SK-N-SH (cell line): ENCODE data around the gene C3orf52. TPM values are rescaled to one million over a fixed set of nuclear protein-coding genes. Genes with fewer than 3 reads are reported as not detected.

Experiments used
- CTCF ChIA-PET: fragments of 300-600, 350-600 bp; formaldehyde crosslinking; extraction: SDS; loops from one replicate; lab custom pipeline; 2021; lab: Yijun Ruan, JAX
- POLR2A ChIA-PET: fragments of 350-600 bp; sonication (Branson Sonifier 250); formaldehyde crosslinking; extraction: SDS; loops from one replicate; lab custom pipeline; 2020; ENCODE audit warnings: antibody characterized with exemption, inconsistent platforms; lab: Yijun Ruan, JAX
- DNase-seq: peaks from one replicate; pipeline ENCODE4 v3.0.0; 2012
- H2AFZ ChIP-seq: fragments of 200-600 bp; sonication (generic); 2 replicates; pipeline ENCODE4 v1.8.1; 2016; ENCODE audit warnings: antibody characterized with exemption, mild to moderate bottlenecking, low read depth
- H3F3A ChIP-seq: fragments of 200-600 bp; sonication (generic); replicated peaks from 2 replicates; pipeline ENCODE3; 2016; ENCODE audit warnings: antibody characterized with exemption, mild to moderate bottlenecking; ENCODE audit not compliant: insufficient read depth
- H3K27ac ChIP-seq, 2 experiments: fragments of 200-500 bp in 1 of 2; fragments of 200-600 bp in 1 of 2; sonication (Bioruptor generic) in 1 of 2; sonication (generic), shearing (Covaris generic) in 1 of 2; 2 replicates each; pipeline versions ENCODE4 v1.5.1 to v1.6.1; 2014 to 2016; ENCODE audit warnings: low read depth in 2 of 2, inconsistent platforms in 1 of 2, low read length in 1 of 2, mild to moderate bottlenecking in 1 of 2, mixed read lengths in 1 of 2
- H3K27me3 ChIP-seq: fragments of 200-600 bp; sonication (generic), shearing (Covaris generic); 2 replicates; pipeline ENCODE4 v1.6.1; 2016; ENCODE audit warnings: mixed run types; ENCODE audit not compliant: insufficient read depth
- H3K36me3 ChIP-seq, 2 experiments: fragments of 200-500 bp in 1 of 2; fragments of 200-600 bp in 1 of 2; sonication (Bioruptor generic) in 1 of 2; sonication (generic) in 1 of 2; replicated peaks in 1 of 2; 2 replicates each; pipeline versions ENCODE3 to v1.5.1; 2014 to 2016; ENCODE audit warnings: low read length in 1 of 2, mild to moderate bottlenecking in 1 of 2; ENCODE audit not compliant: insufficient read depth in 2 of 2, control insufficient read depth in 1 of 2
- H3K4me1 ChIP-seq, 2 experiments: fragments of 200-500 bp in 1 of 2; fragments of 200-600 bp in 1 of 2; sonication (Bioruptor generic) in 1 of 2; sonication (generic), shearing (Covaris generic) in 1 of 2; 2 replicates each; pipeline versions ENCODE4 v1.5.1 to v1.6.1; 2014 to 2016; ENCODE audit warnings: low read depth in 1 of 2, low read length in 1 of 2, mixed run types in 1 of 2; ENCODE audit not compliant: insufficient read depth in 2 of 2, control insufficient read depth in 1 of 2
- H3K4me2 ChIP-seq: fragments of 200-600 bp; sonication (generic), shearing (Covaris generic); 2 replicates; pipeline ENCODE4 v1.6.1; 2017; ENCODE audit warnings: mixed run types
- H3K4me3 ChIP-seq, 2 experiments: fragments of 200-500 bp in 1 of 2; fragments of 200-600 bp in 1 of 2; sonication (Bioruptor generic) in 1 of 2; sonication (generic), shearing (Covaris generic) in 1 of 2; 2 replicates each; pipeline versions ENCODE4 v1.5.1 to v1.8.1; 2014 to 2016; ENCODE audit warnings: low read depth in 2 of 2, inconsistent platforms in 1 of 2, low read length in 1 of 2, mild to moderate bottlenecking in 1 of 2, mixed read lengths in 1 of 2, moderate library complexity in 1 of 2
- H3K79me2 ChIP-seq: fragments of 200-600 bp; sonication (generic); 2 replicates; pipeline ENCODE4 v1.8.1; 2017; ENCODE audit warnings: mild to moderate bottlenecking; ENCODE audit not compliant: insufficient read depth
- H3K9ac ChIP-seq: fragments of 200-600 bp; sonication (generic); 2 replicates; pipeline ENCODE4 v1.6.1; 2017; ENCODE audit warnings: mixed run types
- H3K9me2 ChIP-seq: fragments of 200-600 bp; sonication (generic); 2 replicates; pipeline ENCODE4 v1.6.1; 2017; ENCODE audit warnings: mixed run types
- H3K9me3 ChIP-seq: fragments of 200-600 bp; sonication (generic); 2 replicates; pipeline ENCODE4 v1.6.1; 2017; ENCODE audit warnings: mixed run types, mild to moderate bottlenecking, moderate library complexity
- H4K20me1 ChIP-seq: fragments of 200-600 bp; sonication (generic); 2 replicates; pipeline ENCODE4 v1.6.1; 2017; ENCODE audit warnings: mild to moderate bottlenecking, mixed run types; ENCODE audit not compliant: insufficient read depth
- EP300 ChIP-seq, 2 experiments: IDR thresholded peaks; 2 replicates each; pipeline versions ENCODE4 v1.4.0 to v1.6.1; 2012; ENCODE audit warnings: borderline replicate concordance in 1 of 2, low read depth in 1 of 2, low read length in 1 of 2
- EZH2phosphoT487 ChIP-seq: fragments of 200-600 bp; sonication (generic); IDR thresholded peaks from 2 replicates; pipeline ENCODE4 v1.6.1; 2017; ENCODE audit warnings: low read depth, mixed run types, mild to moderate bottlenecking, antibody characterized with exemption, moderate library complexity, borderline replicate concordance
- IRF3 ChIP-seq: fragments of 150-350 bp; IDR thresholded peaks from 2 replicates; pipeline ENCODE4 v1.6.1; 2016; ENCODE audit warnings: mild to moderate bottlenecking, low read depth, low read length
- JUND ChIP-seq: IDR thresholded peaks from 2 replicates; pipeline ENCODE4 v1.4.0; 2012
- NFIC ChIP-seq: IDR thresholded peaks from 2 replicates; pipeline ENCODE4 v1.4.0; 2012; ENCODE audit warnings: borderline replicate concordance
- POLR2AphosphoS5 ChIP-seq: IDR thresholded peaks from 2 replicates; pipeline ENCODE4 v1.6.1; 2012; ENCODE audit warnings: low read depth, low read length
- REST ChIP-seq: IDR thresholded peaks from 2 replicates; pipeline ENCODE4 v1.6.1; 2012; ENCODE audit warnings: mild to moderate bottlenecking, low read depth, low read length, moderate library complexity
- RXRA ChIP-seq: IDR thresholded peaks from 2 replicates; pipeline ENCODE4 v1.4.0; 2012; ENCODE audit warnings: low read depth, mild to moderate bottlenecking, borderline replicate concordance
- SMC3 ChIP-seq: IDR thresholded peaks from 2 replicates; pipeline ENCODE4 v1.6.1; 2012; ENCODE audit warnings: low read depth, low read length, improper control_type of control experiment
- TAF1 ChIP-seq: IDR thresholded peaks from 2 replicates; pipeline ENCODE4 v1.6.1; 2012; ENCODE audit warnings: low read depth, mild to moderate bottlenecking, low read length, moderate library complexity, borderline replicate concordance
- USF1 ChIP-seq: IDR thresholded peaks from 2 replicates; pipeline ENCODE4 v1.4.0; 2012; ENCODE audit warnings: low read depth, borderline replicate concordance
- YY1 ChIP-seq: IDR thresholded peaks from 2 replicates; pipeline ENCODE4 v1.4.0; 2012; ENCODE audit warnings: low read depth, mild to moderate bottlenecking
- WGBS: methylation state at CpG from one replicate; pipeline ENCODE4 v1.1.6; 2017; ENCODE audit warnings: low lambda C conversion rate; 5-methylcytosine and 5-hydroxymethylcytosine counted together
- polyA plus RNA-seq, 3 experiments: library from polyadenylated mRNA; depleted of rRNA; stranded (reverse); fragments of >200 nt; gene quantifications; 2 replicates each; pipeline ENCODE4 v1.2.3, GENCODE V29; 2012

Gene C3orf52
- polyA plus RNA-seq, 1 of the 3 experiments (the other 2 are of a cell fraction): 5.4 TPM

GRCh38 chr3:112038863-112039262 is 47.3 kb upstream of the C3orf52 start:
- no peaks in the 10 kb centered on the region for H3F3A ChIP-seq
- CTCF ChIA-PET: interaction anchor here (1.6 to 2.1 kb wide), 2 partner anchors 49 to 321 kb away, joined by 6 to 7 read pairs; no protein-coding TSS in a partner anchor
- POLR2A ChIA-PET: no interaction called here
- no peaks in the 10 kb centered on the region for H3K36me3 ChIP-seq
- H3K79me2 ChIP-seq: no peaks in the 10 kb centered on the region
- no peak overlapping the region for H3K9ac ChIP-seq
- no peak overlapping the region for H2AFZ ChIP-seq
- H3K4me3 ChIP-seq: no peak overlapping the region
- no peak for DNase-seq
- no peak overlapping the region for H3K4me2 ChIP-seq
- no peak for TF ChIP-seq USF1
- no peak overlapping the region for H3K27ac ChIP-seq
- H3K4me1 ChIP-seq: no peaks in the 10 kb centered on the region
- WGBS: 84% methylated on average over 3 of the region's 3 CpGs
- H3K27me3 ChIP-seq: no peaks in the 10 kb centered on the region
- no peaks in the 10 kb centered on the region for H3K9me3 ChIP-seq
- no peaks in the 10 kb centered on the region for H3K9me2 ChIP-seq
- H4K20me1 ChIP-seq: no peaks in the 10 kb centered on the region

GRCh38 chr3:112041321-112041720 is 44.9 kb upstream of the C3orf52 start:
- ChIA-PET POLR2A (no interaction called here), CTCF (interaction anchor here (0.6 to 7.4 kb wide), 7 partner anchors 11 to 324 kb away, joined by 3 to 76 read pairs (median 10); partner anchors contain the start of gene ABHD10)
- no peaks in the 10 kb centered on the region for H3K9me3 ChIP-seq
- H3K4me2 ChIP-seq: no peak overlapping the region
- H3K79me2 ChIP-seq: no peaks in the 10 kb centered on the region
- no peaks in the 10 kb centered on the region for H3K36me3 ChIP-seq
- no peak overlapping the region for H3K9ac ChIP-seq
- no peaks in the 10 kb centered on the region for H3K27me3 ChIP-seq
- no peak overlapping the region for H2AFZ ChIP-seq
- no peak for TF ChIP-seq RXRA
- no peak for TF ChIP-seq IRF3
- TF ChIP-seq POLR2AphosphoS5: no peak
- no peak overlapping the region for H3K4me3 ChIP-seq
- DNase-seq: no peak
- no peak overlapping the region for H3K27ac ChIP-seq
- H3K9me2 ChIP-seq: no peaks in the 10 kb centered on the region
- H3K4me1 ChIP-seq: no peaks in the 10 kb centered on the region
- H4K20me1 ChIP-seq: no peaks in the 10 kb centered on the region
- H3F3A ChIP-seq: no peaks in the 10 kb centered on the region

GRCh38 chr3:112042842-112043280 is 43.3 kb upstream of the C3orf52 start:
- no peak for DNase-seq
- Histone ChIP-seq H3K4me2 (no peak overlapping the region), H3F3A (no peaks in the 10 kb centered on the region), H3K9me2 (no peaks in the 10 kb centered on the region), H3K27me3 (no peaks in the 10 kb centered on the region), H3K36me3 (no peaks in the 10 kb centered on the region), H3K4me3 (no peak overlapping the region), H3K4me1 (no peaks in the 10 kb centered on the region), H3K9ac (no peak overlapping the region), H3K79me2 (no peaks in the 10 kb centered on the region), H3K27ac (no peak overlapping the region), H3K9me3 (no peaks in the 10 kb centered on the region), H2AFZ (peak overlapping the region; percentile 86; the same call in 1 of the 2 replicates), H4K20me1 (no peaks in the 10 kb centered on the region)
- CTCF ChIA-PET: interaction anchor here (0.6 to 7.4 kb wide), 36 partner anchors 8 to 540 kb away, joined by 3 to 76 read pairs (median 4); partner anchors contain the start of genes ABHD10 and TMPRSS7
- WGBS: 91% methylated on average over 6 of the region's 6 CpGs
- POLR2A ChIA-PET: no interaction called here
- TF ChIP-seq EZH2phosphoT487 (no peak), EP300 (IDR thresholded peaks at IDR 0.05; ENCODE audit: borderline replicate concordance in 1 of 2, low read depth in 1 of 2, low read length in 1 of 2) (no peak), YY1 (no peak), TAF1 (no peak), REST (no peak), SMC3 (no peak), NFIC (no peak), JUND (no peak), USF1 (no peak)
